ENCODE data around the gene USP44.
"Not testable (repeated sequence)": the region's sequence is repeated elsewhere in the genome, so short reads cannot be mapped to it uniquely, and the experiment has no call there.

USP44 gene

GRCh38 chr12:95551305-95551704 lies at the start of gene USP44:
USP44 (minus strand) TSS chr12:95551476; CDS start chr12:95534256, 17,220 bp downstream.
- no peak for TF ChIP-seq ZNF274 (IDR thresholded peaks at IDR 0.05; ENCODE audit: low read depth, low read length)
- no peak within 1 kb of the TSS for H3K4me3 ChIP-seq (ENCODE audit: low read length)

- no peak for TF ChIP-seq ZNF274 (IDR thresholded peaks at IDR 0.05; ENCODE audit: low read depth, low read length)
Measured at GRCh38 chr12:95600567-95600966, 49.3 kb upstream of the USP44 start.

GRCh38 chr12:95599880-95600279 lies 48.6 kb upstream of the USP44 start:
- no peak overlapping the region for H3K4me3 ChIP-seq (ENCODE audit: low read length)
- TF ChIP-seq ZNF274 (IDR thresholded peaks at IDR 0.05; ENCODE audit: low read depth, low read length) = no peak

More at GRCh38 chr12:95600567-95600966, 49.3 kb upstream of the USP44 start:
- no peak overlapping the region for H3K4me3 ChIP-seq (ENCODE audit: low read length)

GRCh38 chr12:95594136-95594535 lies 42.9 kb upstream of the USP44 start:
- no peak for TF ChIP-seq ZNF274 (IDR thresholded peaks at IDR 0.05; ENCODE audit: low read depth, low read length)
- H3K4me3 ChIP-seq (ENCODE audit: low read length) = no peak overlapping the region

GRCh38 chr12:95593266-95593871 lies 42.1 kb upstream of the USP44 start:
- TF ChIP-seq ZNF274 (IDR thresholded peaks at IDR 0.05; ENCODE audit: low read depth, low read length) = no peak
- no peak overlapping the region for H3K4me3 ChIP-seq (ENCODE audit: low read length)

- no peak for TF ChIP-seq ZNF274 (IDR thresholded peaks at IDR 0.05; ENCODE audit: low read depth, low read length)
- no peak overlapping the region for H3K4me3 ChIP-seq (ENCODE audit: low read length)
Measured at GRCh38 chr12:95591731-95592130, 40.5 kb upstream of the USP44 start.

- no peak for TF ChIP-seq ZNF274 (IDR thresholded peaks at IDR 0.05; ENCODE audit: low read depth, low read length)
- no peak overlapping the region for H3K4me3 ChIP-seq (ENCODE audit: low read length)
Measured at GRCh38 chr12:95590775-95591174, 39.5 kb upstream of the USP44 start.

GRCh38 chr12:95583933-95584332 lies 32.7 kb upstream of the USP44 start:
- no peak for TF ChIP-seq ZNF274 (IDR thresholded peaks at IDR 0.05; ENCODE audit: low read depth, low read length)
- H3K4me3 ChIP-seq (ENCODE audit: low read length) = no peak overlapping the region

GRCh38 chr12:95582230-95583058 lies 31.2 kb upstream of the USP44 start:
- no peak for TF ChIP-seq ZNF274 (IDR thresholded peaks at IDR 0.05; ENCODE audit: low read depth, low read length)
- H3K4me3 ChIP-seq (ENCODE audit: low read length) = no peak overlapping the region

- no peak for TF ChIP-seq ZNF274 (IDR thresholded peaks at IDR 0.05; ENCODE audit: low read depth, low read length)
- H3K4me3 ChIP-seq (ENCODE audit: low read length) = no peak overlapping the region
Measured at GRCh38 chr12:95577820-95578219, 26.5 kb upstream of the USP44 start.

GRCh38 chr12:95574799-95575452 lies 23.6 kb upstream of the USP44 start:
- H3K4me3 ChIP-seq (ENCODE audit: low read length) = no peak overlapping the region
- TF ChIP-seq ZNF274 (IDR thresholded peaks at IDR 0.05; ENCODE audit: low read depth, low read length) = no peak

- no peak for TF ChIP-seq ZNF274 (IDR thresholded peaks at IDR 0.05; ENCODE audit: low read depth, low read length)
- H3K4me3 ChIP-seq (ENCODE audit: low read length) = no peak overlapping the region
Measured at GRCh38 chr12:95573951-95574576, 22.8 kb upstream of the USP44 start.

GRCh38 chr12:95571369-95571768 lies 20.1 kb upstream of the USP44 start:
- H3K4me3 ChIP-seq (ENCODE audit: low read length) = no peak overlapping the region
- no peak for TF ChIP-seq ZNF274 (IDR thresholded peaks at IDR 0.05; ENCODE audit: low read depth, low read length)

GRCh38 chr12:95568045-95568444 lies 16.8 kb upstream of the USP44 start:
- not testable (repeated sequence) for H3K4me3 ChIP-seq (ENCODE audit: low read length)

All from GM08714 (cell line).